HepG2 (cell line): ENCODE data around the gene HPDL. TPM values are rescaled to one million over a fixed set of nuclear protein-coding genes. Genes with fewer than 3 reads are reported as not detected.

Source experiments
- ZKSCAN8 ChIP-seq: IDR thresholded peaks from 2 replicates; pipeline ENCODE4 v1.6.1; 2016; ENCODE audit warnings: borderline replicate concordance, missing genetic modification reagents, missing compliant biosample characterization
- polyA plus RNA-seq, 8 experiments: library from polyadenylated mRNA; depleted of rRNA in 3 of 8; stranded (reverse) in 7 of 8; unstranded in 1 of 8; fragments of >200 nt; fragmentation: Illumina TruSeq in 4 of 8; extraction: Trizol in 4 of 8; gene quantifications; 2 replicates each; pipeline versions ENCODE4 v1.2.1 to v1.2.3, GENCODE V29; 2011 to 2016; ENCODE audit warnings: low read depth in 4 of 8, missing spikeins in 1 of 8, mixed read lengths in 1 of 8; ENCODE audit not compliant: insufficient read depth in 1 of 8
- total RNA-seq, 5 experiments: library from RNA; depleted of rRNA; stranded (reverse); fragments of >200 nt; fragmentation: Illumina TruSeq; extraction: Trizol; gene quantifications; 2 replicates each; pipeline ENCODE4 v1.2.3, GENCODE V29; 2016; ENCODE audit warnings: low read depth in 1 of 5
- TF ChIP-seq, protein P1 (sequence below): sonication (generic); formaldehyde crosslinking; IDR thresholded peaks from 2 replicates; pipeline ENCODE4 v1.9.0; 2021; ENCODE audit warnings: missing genetic modification reagents, mild to moderate bottlenecking, borderline replicate concordance
- TF ChIP-seq, protein P2 (sequence below): fragments of 450-650 bp; IDR thresholded peaks from 2 replicates; pipeline ENCODE4 v1.6.1; 2016
- TF ChIP-seq, protein P3 (sequence below): sonication (generic); formaldehyde crosslinking; IDR thresholded peaks from 2 replicates; pipeline ENCODE4 v1.8.1; 2023; ENCODE audit warnings: mild to moderate bottlenecking, missing genetic modification reagents
- TF ChIP-seq, protein P4 (sequence below): IDR thresholded peaks from 2 replicates; pipeline ENCODE4 v1.6.1; 2016; ENCODE audit warnings: low read depth
- TF ChIP-seq, protein P5 (sequence below): sonication (generic); formaldehyde crosslinking; IDR thresholded peaks from one replicate; pipeline ENCODE4 v1.5.1; 2020; ENCODE audit warnings: mild to moderate bottlenecking, missing genetic modification reagents; ENCODE audit errors: not compliant biosample characterization
- TF ChIP-seq, protein P6 (sequence below): sonication (generic); formaldehyde crosslinking; conservative IDR thresholded peaks from 2 replicates; pipeline ENCODE4 v1.4.0; 2020; ENCODE audit warnings: mild to moderate bottlenecking, missing genetic modification reagents, moderate library complexity

Gene HPDL
- total and polyA plus RNA-seq, 2 of the 13 experiments (the other 11 are each of a cell fraction or from before 2014, with no cell fraction given) = not detected

DNA sequence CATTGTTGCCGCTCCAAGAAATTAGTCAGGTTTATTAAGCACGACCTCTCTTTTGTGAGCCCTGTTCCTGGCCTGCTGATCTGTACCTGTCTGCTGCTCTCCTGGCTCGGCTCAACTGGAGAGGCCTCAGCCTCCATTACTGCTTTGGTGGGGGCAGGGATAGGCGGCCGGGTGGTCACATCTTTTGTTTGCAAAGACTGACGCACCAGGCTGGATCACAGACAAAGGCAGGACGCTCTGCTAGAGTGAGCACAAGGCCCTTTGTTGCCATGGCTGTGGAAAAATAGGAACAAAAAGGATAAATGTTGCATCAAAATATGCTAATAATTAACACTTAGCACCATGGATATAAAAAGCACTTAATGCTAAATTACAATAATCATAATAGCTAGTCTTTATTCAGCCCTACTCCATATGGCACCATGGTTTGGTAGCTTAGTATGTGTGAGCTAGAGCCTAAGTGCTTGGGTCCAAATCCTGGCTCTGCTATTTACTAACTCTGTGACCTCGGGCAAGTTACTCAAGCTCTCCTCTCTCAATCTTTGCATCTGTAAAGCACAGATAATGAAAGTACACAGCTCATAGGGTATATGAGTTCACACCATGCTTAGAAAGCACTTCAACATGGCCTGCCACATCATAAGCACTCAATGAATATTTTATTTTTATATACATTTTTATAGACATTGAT lies 28.9 kb upstream of the HPDL start (continued):
- TF ChIP-seq, protein P1, sequence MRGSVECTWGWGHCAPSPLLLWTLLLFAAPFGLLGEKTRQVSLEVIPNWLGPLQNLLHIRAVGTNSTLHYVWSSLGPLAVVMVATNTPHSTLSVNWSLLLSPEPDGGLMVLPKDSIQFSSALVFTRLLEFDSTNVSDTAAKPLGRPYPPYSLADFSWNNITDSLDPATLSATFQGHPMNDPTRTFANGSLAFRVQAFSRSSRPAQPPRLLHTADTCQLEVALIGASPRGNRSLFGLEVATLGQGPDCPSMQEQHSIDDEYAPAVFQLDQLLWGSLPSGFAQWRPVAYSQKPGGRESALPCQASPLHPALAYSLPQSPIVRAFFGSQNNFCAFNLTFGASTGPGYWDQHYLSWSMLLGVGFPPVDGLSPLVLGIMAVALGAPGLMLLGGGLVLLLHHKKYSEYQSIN (CRISPR knock-in tag) = no peak
- TF ChIP-seq, protein P2, sequence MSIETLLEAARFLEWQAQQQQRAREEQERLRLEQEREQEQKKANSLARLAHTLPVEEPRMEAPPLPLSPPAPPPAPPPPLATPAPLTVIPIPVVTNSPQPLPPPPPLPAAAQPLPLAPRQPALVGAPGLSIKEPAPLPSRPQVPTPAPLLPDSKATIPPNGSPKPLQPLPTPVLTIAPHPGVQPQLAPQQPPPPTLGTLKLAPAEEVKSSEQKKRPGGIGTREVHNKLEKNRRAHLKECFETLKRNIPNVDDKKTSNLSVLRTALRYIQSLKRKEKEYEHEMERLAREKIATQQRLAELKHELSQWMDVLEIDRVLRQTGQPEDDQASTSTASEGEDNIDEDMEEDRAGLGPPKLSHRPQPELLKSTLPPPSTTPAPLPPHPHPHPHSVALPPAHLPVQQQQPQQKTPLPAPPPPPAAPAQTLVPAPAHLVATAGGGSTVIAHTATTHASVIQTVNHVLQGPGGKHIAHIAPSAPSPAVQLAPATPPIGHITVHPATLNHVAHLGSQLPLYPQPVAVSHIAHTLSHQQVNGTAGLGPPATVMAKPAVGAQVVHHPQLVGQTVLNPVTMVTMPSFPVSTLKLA = no peak
- TF ChIP-seq, protein P3, sequence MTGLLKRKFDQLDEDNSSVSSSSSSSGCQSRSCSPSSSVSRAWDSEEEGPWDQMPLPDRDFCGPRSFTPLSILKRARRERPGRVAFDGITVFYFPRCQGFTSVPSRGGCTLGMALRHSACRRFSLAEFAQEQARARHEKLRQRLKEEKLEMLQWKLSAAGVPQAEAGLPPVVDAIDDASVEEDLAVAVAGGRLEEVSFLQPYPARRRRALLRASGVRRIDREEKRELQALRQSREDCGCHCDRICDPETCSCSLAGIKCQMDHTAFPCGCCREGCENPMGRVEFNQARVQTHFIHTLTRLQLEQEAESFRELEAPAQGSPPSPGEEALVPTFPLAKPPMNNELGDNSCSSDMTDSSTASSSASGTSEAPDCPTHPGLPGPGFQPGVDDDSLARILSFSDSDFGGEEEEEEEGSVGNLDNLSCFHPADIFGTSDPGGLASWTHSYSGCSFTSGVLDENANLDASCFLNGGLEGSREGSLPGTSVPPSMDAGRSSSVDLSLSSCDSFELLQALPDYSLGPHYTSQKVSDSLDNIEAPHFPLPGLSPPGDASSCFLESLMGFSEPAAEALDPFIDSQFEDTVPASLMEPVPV = peak; percentile 28; the same call in 1 of the 2 replicates
- TF ChIP-seq, protein P4, sequence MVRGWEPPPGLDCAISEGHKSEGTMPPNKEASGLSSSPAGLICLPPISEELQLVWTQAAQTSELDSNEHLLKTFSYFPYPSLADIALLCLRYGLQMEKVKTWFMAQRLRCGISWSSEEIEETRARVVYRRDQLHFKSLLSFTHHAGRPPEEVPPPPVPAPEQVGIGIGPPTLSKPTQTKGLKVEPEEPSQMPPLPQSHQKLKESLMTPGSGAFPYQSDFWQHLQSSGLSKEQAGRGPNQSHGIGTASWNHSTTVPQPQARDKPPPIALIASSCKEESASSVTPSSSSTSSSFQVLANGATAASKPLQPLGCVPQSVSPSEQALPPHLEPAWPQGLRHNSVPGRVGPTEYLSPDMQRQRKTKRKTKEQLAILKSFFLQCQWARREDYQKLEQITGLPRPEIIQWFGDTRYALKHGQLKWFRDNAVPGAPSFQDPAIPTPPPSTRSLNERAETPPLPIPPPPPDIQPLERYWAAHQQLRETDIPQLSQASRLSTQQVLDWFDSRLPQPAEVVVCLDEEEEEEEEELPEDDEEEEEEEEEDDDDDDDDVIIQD (CRISPR knock-in tag) = no peak
- peak; percentile 86; the same call in 1 of the 2 replicates for TF ChIP-seq ZKSCAN8 (CRISPR knock-in tag)
- TF ChIP-seq, protein P5, sequence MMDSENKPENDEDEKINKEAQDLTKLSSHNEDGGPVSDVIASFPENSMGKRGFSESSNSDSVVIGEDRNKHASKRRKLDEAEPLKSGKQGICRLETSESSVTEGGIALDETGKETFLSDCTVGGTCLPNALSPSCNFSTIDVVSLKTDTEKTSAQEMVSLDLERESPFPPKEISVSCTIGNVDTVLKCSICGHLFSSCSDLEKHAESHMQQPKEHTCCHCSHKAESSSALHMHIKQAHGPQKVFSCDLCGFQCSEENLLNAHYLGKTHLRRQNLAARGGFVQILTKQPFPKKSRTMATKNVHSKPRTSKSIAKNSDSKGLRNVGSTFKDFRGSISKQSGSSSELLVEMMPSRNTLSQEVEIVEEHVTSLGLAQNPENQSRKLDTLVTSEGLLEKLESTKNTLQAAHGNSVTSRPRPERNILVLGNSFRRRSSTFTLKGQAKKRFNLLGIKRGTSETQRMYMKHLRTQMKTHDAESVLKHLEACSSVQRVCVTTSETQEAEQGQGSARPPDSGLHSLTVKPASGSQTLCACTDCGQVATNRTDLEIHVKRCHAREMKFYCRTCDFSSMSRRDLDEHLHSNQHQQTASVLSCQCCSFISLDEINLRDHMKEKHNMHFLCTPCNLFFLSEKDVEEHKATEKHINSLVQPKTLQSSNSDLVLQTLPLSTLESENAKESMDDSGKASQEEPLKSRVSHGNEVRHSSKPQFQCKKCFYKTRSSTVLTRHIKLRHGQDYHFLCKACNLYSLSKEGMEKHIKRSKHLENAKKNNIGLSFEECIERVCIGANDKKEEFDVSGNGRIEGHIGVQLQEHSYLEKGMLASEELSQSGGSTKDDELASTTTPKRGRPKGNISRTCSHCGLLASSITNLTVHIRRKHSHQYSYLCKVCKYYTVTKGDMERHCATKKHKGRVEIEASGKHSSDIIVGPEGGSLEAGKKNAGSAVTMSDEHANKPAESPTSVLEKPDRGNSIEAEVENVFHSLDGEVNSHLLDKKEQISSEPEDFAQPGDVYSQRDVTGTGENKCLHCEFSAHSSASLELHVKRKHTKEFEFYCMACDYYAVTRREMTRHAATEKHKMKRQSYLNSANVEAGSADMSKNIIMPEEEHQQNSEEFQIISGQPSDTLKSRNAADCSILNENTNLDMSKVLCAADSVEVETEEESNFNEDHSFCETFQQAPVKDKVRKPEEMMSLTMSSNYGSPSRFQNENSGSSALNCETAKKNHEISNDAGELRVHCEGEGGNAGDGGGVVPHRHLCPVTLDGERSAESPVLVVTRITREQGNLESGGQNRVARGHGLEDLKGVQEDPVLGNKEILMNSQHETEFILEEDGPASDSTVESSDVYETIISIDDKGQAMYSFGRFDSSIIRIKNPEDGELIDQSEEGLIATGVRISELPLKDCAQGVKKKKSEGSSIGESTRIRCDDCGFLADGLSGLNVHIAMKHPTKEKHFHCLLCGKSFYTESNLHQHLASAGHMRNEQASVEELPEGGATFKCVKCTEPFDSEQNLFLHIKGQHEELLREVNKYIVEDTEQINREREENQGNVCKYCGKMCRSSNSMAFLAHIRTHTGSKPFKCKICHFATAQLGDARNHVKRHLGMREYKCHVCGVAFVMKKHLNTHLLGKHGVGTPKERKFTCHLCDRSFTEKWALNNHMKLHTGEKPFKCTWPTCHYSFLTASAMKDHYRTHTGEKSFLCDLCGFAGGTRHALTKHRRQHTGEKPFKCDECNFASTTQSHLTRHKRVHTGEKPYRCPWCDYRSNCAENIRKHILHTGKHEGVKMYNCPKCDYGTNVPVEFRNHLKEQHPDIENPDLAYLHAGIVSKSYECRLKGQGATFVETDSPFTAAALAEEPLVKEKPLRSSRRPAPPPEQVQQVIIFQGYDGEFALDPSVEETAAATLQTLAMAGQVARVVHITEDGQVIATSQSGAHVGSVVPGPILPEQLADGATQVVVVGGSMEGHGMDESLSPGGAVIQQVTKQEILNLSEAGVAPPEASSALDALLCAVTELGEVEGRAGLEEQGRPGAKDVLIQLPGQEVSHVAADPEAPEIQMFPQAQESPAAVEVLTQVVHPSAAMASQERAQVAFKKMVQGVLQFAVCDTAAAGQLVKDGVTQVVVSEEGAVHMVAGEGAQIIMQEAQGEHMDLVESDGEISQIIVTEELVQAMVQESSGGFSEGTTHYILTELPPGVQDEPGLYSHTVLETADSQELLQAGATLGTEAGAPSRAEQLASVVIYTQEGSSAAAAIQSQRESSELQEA (CRISPR knock-in tag) = no peak
- TF ChIP-seq, protein P6, sequence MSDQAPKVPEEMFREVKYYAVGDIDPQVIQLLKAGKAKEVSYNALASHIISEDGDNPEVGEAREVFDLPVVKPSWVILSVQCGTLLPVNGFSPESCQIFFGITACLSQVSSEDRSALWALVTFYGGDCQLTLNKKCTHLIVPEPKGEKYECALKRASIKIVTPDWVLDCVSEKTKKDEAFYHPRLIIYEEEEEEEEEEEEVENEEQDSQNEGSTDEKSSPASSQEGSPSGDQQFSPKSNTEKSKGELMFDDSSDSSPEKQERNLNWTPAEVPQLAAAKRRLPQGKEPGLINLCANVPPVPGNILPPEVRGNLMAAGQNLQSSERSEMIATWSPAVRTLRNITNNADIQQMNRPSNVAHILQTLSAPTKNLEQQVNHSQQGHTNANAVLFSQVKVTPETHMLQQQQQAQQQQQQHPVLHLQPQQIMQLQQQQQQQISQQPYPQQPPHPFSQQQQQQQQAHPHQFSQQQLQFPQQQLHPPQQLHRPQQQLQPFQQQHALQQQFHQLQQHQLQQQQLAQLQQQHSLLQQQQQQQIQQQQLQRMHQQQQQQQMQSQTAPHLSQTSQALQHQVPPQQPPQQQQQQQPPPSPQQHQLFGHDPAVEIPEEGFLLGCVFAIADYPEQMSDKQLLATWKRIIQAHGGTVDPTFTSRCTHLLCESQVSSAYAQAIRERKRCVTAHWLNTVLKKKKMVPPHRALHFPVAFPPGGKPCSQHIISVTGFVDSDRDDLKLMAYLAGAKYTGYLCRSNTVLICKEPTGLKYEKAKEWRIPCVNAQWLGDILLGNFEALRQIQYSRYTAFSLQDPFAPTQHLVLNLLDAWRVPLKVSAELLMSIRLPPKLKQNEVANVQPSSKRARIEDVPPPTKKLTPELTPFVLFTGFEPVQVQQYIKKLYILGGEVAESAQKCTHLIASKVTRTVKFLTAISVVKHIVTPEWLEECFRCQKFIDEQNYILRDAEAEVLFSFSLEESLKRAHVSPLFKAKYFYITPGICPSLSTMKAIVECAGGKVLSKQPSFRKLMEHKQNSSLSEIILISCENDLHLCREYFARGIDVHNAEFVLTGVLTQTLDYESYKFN (CRISPR knock-in tag) = peak; percentile 72
